Measurements from ENCODE around the gene SPATA2L. TPM values are rescaled to one million over a fixed set of nuclear protein-coding genes. Genes with fewer than 3 reads are reported as not detected.

Gene SPATA2L
- total RNA-seq, 1 experiment from 2014 or later = 12.2 TPM

DNA sequence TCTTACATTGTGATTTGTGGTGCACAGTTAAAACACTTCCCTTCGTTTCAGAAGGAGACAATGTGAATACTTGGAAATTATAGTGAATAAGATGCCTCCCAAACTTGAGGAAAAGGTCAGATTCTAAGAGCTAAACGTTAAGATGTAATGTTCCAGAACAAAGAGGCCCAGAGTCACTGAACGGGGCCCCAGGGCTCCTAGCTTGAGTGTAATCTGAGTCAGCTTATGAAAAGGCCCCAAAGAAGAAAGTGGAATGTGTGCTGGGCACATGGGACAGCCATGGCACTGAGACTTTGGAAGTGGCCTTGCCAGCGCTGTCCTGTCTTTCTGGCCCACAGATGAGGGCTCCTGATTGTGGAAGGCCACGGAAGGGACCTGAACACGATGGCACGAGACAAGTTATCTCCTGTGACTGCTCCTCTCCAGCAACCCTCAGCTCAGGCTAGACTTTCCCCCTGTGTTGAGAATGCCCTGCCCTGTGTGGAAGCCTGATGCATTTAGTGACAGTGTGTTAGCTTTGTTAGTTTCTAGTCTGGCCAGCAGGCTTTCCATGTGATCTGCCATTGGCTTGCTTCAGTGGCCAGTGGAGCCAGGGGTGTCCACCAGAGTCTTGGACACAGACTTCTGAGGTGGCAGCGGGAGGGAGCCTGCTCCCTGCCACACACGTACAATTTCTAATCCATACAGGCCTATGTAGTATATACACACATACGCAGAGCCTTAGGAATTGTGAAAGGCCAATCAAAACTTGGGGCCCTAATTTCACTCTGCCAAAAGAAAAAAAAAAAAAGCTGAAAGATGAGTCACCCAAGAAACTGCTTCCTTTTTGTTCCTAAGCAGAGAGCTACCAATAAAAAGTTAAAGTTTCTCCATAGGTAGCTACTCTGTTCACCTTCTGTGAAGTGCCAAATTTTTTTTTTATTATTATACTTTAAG, 30.7 kb downstream of the SPATA2L start:
- no peak overlapping the region for H3K4me2 ChIP-seq (ENCODE audit: low read length)

DNA sequence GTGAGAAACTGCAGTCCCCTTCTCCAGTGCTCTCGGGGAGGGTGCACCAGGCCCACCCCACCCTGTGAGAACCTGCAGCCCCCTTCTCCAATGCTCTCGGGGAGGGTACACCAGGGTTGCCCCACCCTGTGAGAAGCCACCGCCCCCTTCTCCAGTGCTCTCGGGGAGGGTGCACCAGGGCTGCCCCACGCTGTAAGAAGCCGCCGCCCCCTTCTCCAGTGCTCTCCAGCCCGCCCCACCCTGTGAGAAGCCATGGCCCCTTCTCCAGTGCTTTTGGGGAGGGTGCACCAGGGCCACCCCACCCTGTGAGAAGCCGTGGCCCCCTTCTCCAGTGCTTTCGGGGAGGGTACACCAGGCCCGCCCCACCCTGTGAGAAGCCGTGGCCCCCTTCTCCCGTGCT, 31.8 kb downstream of the SPATA2L start:
- DNase-seq = no peak
- H3K9me3 ChIP-seq (ENCODE audit: low read length) = no peaks in the 10 kb centered on the region
- ATAC-seq = no peak
- intact Hi-C loops (cut with micrococcal nuclease) = no loop called here
- no peaks in the 10 kb centered on the region for H4K20me1 ChIP-seq (ENCODE audit: low read length)
- H3K79me2 ChIP-seq (ENCODE audit: low read length) = no peaks in the 10 kb centered on the region
- POLR2A ChIA-PET (ENCODE audit: unreplicated experiment) = no interaction called here
- no peak overlapping the region for H3K9ac ChIP-seq (ENCODE audit: low read length)
- BruUV-seq (replicated peaks) = no TSS peak
- no peaks in the 10 kb centered on the region for H3K27me3 ChIP-seq (ENCODE audit: low read length)
- no peaks in the 10 kb centered on the region for H3F3A ChIP-seq (ENCODE audit: low read length, unreplicated experiment)
- H3K4me1 ChIP-seq (ENCODE audit: insufficient read depth, low read length) = no peaks in the 10 kb centered on the region
- CTCF ChIA-PET = no interaction called here
- peaks cover 5% of the 10 kb centered on the region; the same call in 1 of the 2 replicates for H3K36me3 ChIP-seq (ENCODE audit: low read depth, low read length)
- H3K4me3 ChIP-seq (ENCODE audit: low read length) = no peak overlapping the region
- TF ChIP-seq EZH2 (IDR thresholded peaks at IDR 0.05; ENCODE audit: low read length, unreplicated experiment) (no peak), EZH2phosphoT487 (IDR thresholded peaks at IDR 0.05; ENCODE audit: borderline replicate concordance, low read length) (no peak)
- TF ChIP-seq, protein P1, sequence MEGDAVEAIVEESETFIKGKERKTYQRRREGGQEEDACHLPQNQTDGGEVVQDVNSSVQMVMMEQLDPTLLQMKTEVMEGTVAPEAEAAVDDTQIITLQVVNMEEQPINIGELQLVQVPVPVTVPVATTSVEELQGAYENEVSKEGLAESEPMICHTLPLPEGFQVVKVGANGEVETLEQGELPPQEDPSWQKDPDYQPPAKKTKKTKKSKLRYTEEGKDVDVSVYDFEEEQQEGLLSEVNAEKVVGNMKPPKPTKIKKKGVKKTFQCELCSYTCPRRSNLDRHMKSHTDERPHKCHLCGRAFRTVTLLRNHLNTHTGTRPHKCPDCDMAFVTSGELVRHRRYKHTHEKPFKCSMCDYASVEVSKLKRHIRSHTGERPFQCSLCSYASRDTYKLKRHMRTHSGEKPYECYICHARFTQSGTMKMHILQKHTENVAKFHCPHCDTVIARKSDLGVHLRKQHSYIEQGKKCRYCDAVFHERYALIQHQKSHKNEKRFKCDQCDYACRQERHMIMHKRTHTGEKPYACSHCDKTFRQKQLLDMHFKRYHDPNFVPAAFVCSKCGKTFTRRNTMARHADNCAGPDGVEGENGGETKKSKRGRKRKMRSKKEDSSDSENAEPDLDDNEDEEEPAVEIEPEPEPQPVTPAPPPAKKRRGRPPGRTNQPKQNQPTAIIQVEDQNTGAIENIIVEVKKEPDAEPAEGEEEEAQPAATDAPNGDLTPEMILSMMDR (conservative IDR thresholded peaks at IDR 0.05; ENCODE audit: low read depth, low read length) = no peak
- H3K4me2 ChIP-seq (ENCODE audit: low read length) = no peak overlapping the region
- no peaks in the 10 kb centered on the region for H3K9me2 ChIP-seq (replicated peaks; ENCODE audit: low read length)
- no peak overlapping the region for H3K27ac ChIP-seq (ENCODE audit: low read length)
- no peak overlapping the region for H2AFZ ChIP-seq (ENCODE audit: low read length)

More for the DNA sequence above, 30.7 kb downstream of the SPATA2L start:
- no peak for ATAC-seq
- no peaks in the 10 kb centered on the region for H3K9me3 ChIP-seq (ENCODE audit: low read length)
- no peak for TF ChIP-seq EZH2 (IDR thresholded peaks at IDR 0.05; ENCODE audit: low read length, unreplicated experiment)
- no peak for TF ChIP-seq EZH2phosphoT487 (IDR thresholded peaks at IDR 0.05; ENCODE audit: borderline replicate concordance, low read length)
- TF ChIP-seq, protein P1 (conservative IDR thresholded peaks at IDR 0.05; ENCODE audit: low read depth, low read length) = no peak
- H3K4me3 ChIP-seq (ENCODE audit: low read length) = no peak overlapping the region
- no peak overlapping the region for H3K9ac ChIP-seq (ENCODE audit: low read length)
- H3K79me2 ChIP-seq (ENCODE audit: low read length) = no peaks in the 10 kb centered on the region
- H3K36me3 ChIP-seq (ENCODE audit: low read depth, low read length) = peaks cover 5% of the 10 kb centered on the region; the same call in 1 of the 2 replicates
- no peak overlapping the region for H2AFZ ChIP-seq (ENCODE audit: low read length)
- H4K20me1 ChIP-seq (ENCODE audit: low read length) = no peaks in the 10 kb centered on the region
- DNase-seq = no peak
- H3K27me3 ChIP-seq (ENCODE audit: low read length) = no peaks in the 10 kb centered on the region
- H3K4me1 ChIP-seq (ENCODE audit: insufficient read depth, low read length) = no peaks in the 10 kb centered on the region
- ChIA-PET POLR2A (ENCODE audit: unreplicated experiment) (interaction anchor here (0.6 kb wide), 1 partner anchor 39 kb away, joined by 5 read pairs; no protein-coding TSS in a partner anchor), CTCF (interaction anchor here (0.5 to 1.1 kb wide), 2 partner anchors 37 to 112 kb away, joined by 4 to 6 read pairs; no protein-coding TSS in a partner anchor)
- H3K9me2 ChIP-seq (replicated peaks; ENCODE audit: low read length) = no peaks in the 10 kb centered on the region
- no peak overlapping the region for H3K27ac ChIP-seq (ENCODE audit: low read length)
- no peaks in the 10 kb centered on the region for H3F3A ChIP-seq (ENCODE audit: low read length, unreplicated experiment)
- intact Hi-C loops (cut with micrococcal nuclease) = no loop called here
- no TSS peak for BruUV-seq (replicated peaks)

DNA sequence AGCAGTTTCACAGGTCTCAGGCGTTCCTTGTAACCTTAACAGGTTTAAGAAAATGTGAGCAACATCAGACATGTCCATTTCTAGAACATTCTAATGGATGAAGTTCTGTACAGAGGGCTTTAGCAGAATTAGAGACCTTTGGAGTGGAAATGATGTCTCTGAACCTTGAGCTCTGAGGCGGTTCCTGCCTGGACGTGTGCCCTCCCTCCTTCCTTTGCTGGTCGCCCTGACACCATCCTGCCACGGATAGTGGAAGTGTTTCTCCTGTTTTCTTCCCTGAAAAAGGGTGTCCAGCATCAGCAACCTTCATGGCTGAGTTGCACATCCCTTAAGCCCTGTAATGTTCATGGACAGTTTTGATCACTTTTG, 32.7 kb downstream of the SPATA2L start:
- CTCF ChIA-PET = interaction anchor here (0.7 kb wide), 1 partner anchor 258 kb away, joined by 7 read pairs; no protein-coding TSS in a partner anchor
- H4K20me1 ChIP-seq (ENCODE audit: low read length) = no peaks in the 10 kb centered on the region
- H3K79me2 ChIP-seq (ENCODE audit: low read length) = no peaks in the 10 kb centered on the region
- no peaks in the 10 kb centered on the region for H3K9me3 ChIP-seq (ENCODE audit: low read length)
- no peaks in the 10 kb centered on the region for H3K9me2 ChIP-seq (replicated peaks; ENCODE audit: low read length)
- H3K27ac ChIP-seq (ENCODE audit: low read length) = no peak overlapping the region
- TF ChIP-seq EZH2phosphoT487 (IDR thresholded peaks at IDR 0.05; ENCODE audit: borderline replicate concordance, low read length) = no peak
- TF ChIP-seq, protein P1 (conservative IDR thresholded peaks at IDR 0.05; ENCODE audit: low read depth, low read length) = no peak
- TF ChIP-seq EZH2 (IDR thresholded peaks at IDR 0.05; ENCODE audit: low read length, unreplicated experiment) = no peak
- no peak overlapping the region for H2AFZ ChIP-seq (ENCODE audit: low read length)
- H3K9ac ChIP-seq (ENCODE audit: low read length) = no peak overlapping the region
- no peak overlapping the region for H3K4me3 ChIP-seq (ENCODE audit: low read length)
- H3K4me1 ChIP-seq (ENCODE audit: insufficient read depth, low read length) = no peaks in the 10 kb centered on the region
- DNase-seq (no peak), ATAC-seq (no peak)
- no peaks in the 10 kb centered on the region for H3K27me3 ChIP-seq (ENCODE audit: low read length)
- no TSS peak for BruUV-seq (replicated peaks)
- no peak overlapping the region for H3K4me2 ChIP-seq (ENCODE audit: low read length)
- intact Hi-C loops (cut with micrococcal nuclease) = no loop called here
- H3F3A ChIP-seq (ENCODE audit: low read length, unreplicated experiment) = no peaks in the 10 kb centered on the region
- peaks cover 5% of the 10 kb centered on the region; the same call in 1 of the 2 replicates for H3K36me3 ChIP-seq (ENCODE audit: low read depth, low read length)
- POLR2A ChIA-PET (ENCODE audit: unreplicated experiment) = no interaction called here
